Activated B cell treated with CpG ODN at 0.5 μM for 24 hours (primary cell): Measurements from ENCODE around the gene CNTNAP2. TPM values are rescaled to one million over a fixed set of nuclear protein-coding genes. Genes with fewer than 3 reads are reported as not detected.

Source experiments
- ATAC-seq: fragments of 200-7000 bp; cut with Tn5 transposase; one replicate; pipeline ENCODE4 v1.10.0; 2021; ENCODE audit warnings: low read depth, mild to moderate bottlenecking, moderate library complexity
- CTCF ChIA-PET: fragments of 350-600 bp; sonication (Branson Sonifier 250); formaldehyde crosslinking; loops from one replicate; lab custom pipeline; 2021; ENCODE audit warnings: antibody characterized with exemption; lab: Charles Lee
- POLR2A ChIA-PET: fragments of 350-600 bp; sonication (Branson Sonifier 250); formaldehyde crosslinking; loops from one replicate; lab custom pipeline; 2021; ENCODE audit warnings: antibody characterized with exemption; lab: Charles Lee
- DNase-seq: peaks from one replicate; pipeline ENCODE4 v3.0.0; 2022
- H3K27ac Mint-ChIP-seq: one replicate; pipeline ENCODE4 v1.8.0; 2020; ENCODE audit warnings: mixed read lengths
- H3K27me3 Mint-ChIP-seq: one replicate; pipeline ENCODE4 v1.8.0; 2021; ENCODE audit warnings: mixed read lengths
- H3K36me3 Mint-ChIP-seq: one replicate; pipeline ENCODE4 v1.8.0; 2021; ENCODE audit warnings: low read depth, mixed read lengths
- H3K4me1 Mint-ChIP-seq: one replicate; pipeline ENCODE4 v1.8.0; 2021; ENCODE audit warnings: mixed read lengths
- H3K4me3 Mint-ChIP-seq: one replicate; pipeline ENCODE4 v1.8.0; 2020; ENCODE audit warnings: mild to moderate bottlenecking, mixed read lengths
- H3K9me3 Mint-ChIP-seq: one replicate; pipeline ENCODE4 v1.8.0; 2020; ENCODE audit warnings: mixed read lengths
- CTCF ChIP-seq: fragments of 200-600 bp; IDR thresholded peaks from one replicate; pipeline ENCODE4 v1.8.0; 2022; ENCODE audit warnings: antibody characterized with exemption, mild to moderate bottlenecking
- intact Hi-C: fragments of 100-400 bp; cut with micrococcal nuclease; formaldehyde crosslinking; loops from one replicate; pipeline ENCODE4 v1.15.1; 2024
- total RNA-seq: library from RNA; stranded (reverse); gene quantifications from 2 replicates; pipeline ENCODE4 v1.2.3, GENCODE V29; 2022

CNTNAP2 gene
- total RNA-seq, 1 donor from 2014 or later = 0.84 TPM

- Mint-ChIP-seq H3K9me3 (no peaks in the 10 kb centered on the region), H3K4me1 (no peaks in the 10 kb centered on the region), H3K27ac (no peak overlapping the region), H3K27me3 (no peaks in the 10 kb centered on the region), H3K36me3 (no peaks in the 10 kb centered on the region), H3K4me3 (no peak overlapping the region)
- ChIA-PET POLR2A (no interaction called here), CTCF (no interaction called here)
- ATAC-seq (no peak), DNase-seq (no peak)
- TF ChIP-seq CTCF = no peak
- intact Hi-C loops = no loop called here
These were observed 1874.3 kb downstream of the CNTNAP2 start for GRCh38 chr7:147990942-147991341.

- Mint-ChIP-seq H3K4me3 (no peak overlapping the region), H3K27ac (no peak overlapping the region), H3K36me3 (no peaks in the 10 kb centered on the region), H3K27me3 (no peaks in the 10 kb centered on the region), H3K4me1 (no peaks in the 10 kb centered on the region), H3K9me3 (no peaks in the 10 kb centered on the region)
- no peak for ATAC-seq
- CTCF ChIA-PET = no interaction called here
- intact Hi-C loops = no loop called here
- POLR2A ChIA-PET = no interaction called here
- no peak for DNase-seq
- TF ChIP-seq CTCF = no peak
These were observed 1876.1 kb downstream of the CNTNAP2 start for GRCh38 chr7:147992698-147993097.

- Mint-ChIP-seq H3K27me3 (no peaks in the 10 kb centered on the region), H3K9me3 (no peaks in the 10 kb centered on the region), H3K4me1 (no peaks in the 10 kb centered on the region), H3K4me3 (no peak overlapping the region), H3K27ac (no peak overlapping the region), H3K36me3 (no peaks in the 10 kb centered on the region)
- no peak for TF ChIP-seq CTCF
- ATAC-seq (no peak), DNase-seq (no peak)
- ChIA-PET POLR2A (no interaction called here), CTCF (no interaction called here)
- intact Hi-C loops = no loop called here
These were observed 1881.0 kb downstream of the CNTNAP2 start for GRCh38 chr7:147997636-147998035.

GRCh38 chr7:147999962-148000361, 1883.4 kb downstream of the CNTNAP2 start:
- ATAC-seq = no peak

GRCh38 chr7:148011753-148012152, 1895.2 kb downstream of the CNTNAP2 start:
- ATAC-seq (no peak), DNase-seq (no peak)
- Mint-ChIP-seq H3K4me3 (no peak overlapping the region), H3K9me3 (no peaks in the 10 kb centered on the region), H3K27ac (no peak overlapping the region), H3K4me1 (no peaks in the 10 kb centered on the region), H3K27me3 (no peaks in the 10 kb centered on the region), H3K36me3 (no peaks in the 10 kb centered on the region)
- intact Hi-C loops = no loop called here
- no peak for TF ChIP-seq CTCF
- ChIA-PET POLR2A (no interaction called here), CTCF (no interaction called here)

More at GRCh38 chr7:147999962-148000361, 1883.4 kb downstream of the CNTNAP2 start:
- H3K9me3 Mint-ChIP-seq = no peaks in the 10 kb centered on the region
- no peaks in the 10 kb centered on the region for H3K27me3 Mint-ChIP-seq
- no peak overlapping the region for H3K4me3 Mint-ChIP-seq
- no peaks in the 10 kb centered on the region for H3K4me1 Mint-ChIP-seq
- no peak overlapping the region for H3K27ac Mint-ChIP-seq
- DNase-seq = no peak
- POLR2A ChIA-PET = no interaction called here
- H3K36me3 Mint-ChIP-seq = no peaks in the 10 kb centered on the region
- intact Hi-C loops = no loop called here
- no peak for TF ChIP-seq CTCF
- CTCF ChIA-PET = no interaction called here
